HepG2 (cell line): ENCODE results near the gene FAM13B.

Experiments used
- AFF4 ChIP-seq: sonication (generic); formaldehyde crosslinking; IDR thresholded peaks from 2 replicates; pipeline ENCODE4 v1.4.0; 2020; ENCODE audit warnings: missing genetic modification reagents
- CAMTA2 ChIP-seq: sonication (generic); formaldehyde crosslinking; IDR thresholded peaks from 2 replicates; pipeline ENCODE4 v1.4.0; 2020; ENCODE audit warnings: mild to moderate bottlenecking, missing genetic modification reagents, borderline replicate concordance
- CTCF ChIP-seq: sonication (generic); formaldehyde crosslinking; IDR thresholded peaks from 2 replicates; pipeline ENCODE4 v1.5.0; 2020; ENCODE audit warnings: mild to moderate bottlenecking, missing genetic modification reagents, moderate library complexity
- FOXJ3 ChIP-seq: sonication (generic); formaldehyde crosslinking; IDR thresholded peaks from 2 replicates; pipeline ENCODE4 v1.4.0; 2020; ENCODE audit warnings: missing genetic modification reagents, mild to moderate bottlenecking, borderline replicate concordance
- NFRKB ChIP-seq: fragments of 450-650 bp; IDR thresholded peaks from 2 replicates; pipeline ENCODE4 v1.6.1; 2017
- PRDM4 ChIP-seq: sonication (generic); formaldehyde crosslinking; IDR thresholded peaks from 2 replicates; pipeline ENCODE4 v1.9.0; 2021; ENCODE audit warnings: missing genetic modification reagents, borderline replicate concordance
- ZNF747 ChIP-seq: sonication (generic); formaldehyde crosslinking; IDR thresholded peaks from 2 replicates; pipeline ENCODE4 v1.8.1; 2023; ENCODE audit warnings: missing genetic modification reagents, mild to moderate bottlenecking, borderline replicate concordance
- TF ChIP-seq, protein P1 (sequence below): sonication (generic); formaldehyde crosslinking; IDR thresholded peaks from 2 replicates; pipeline ENCODE4 v1.4.0; 2020; ENCODE audit warnings: missing genetic modification reagents
- TF ChIP-seq, protein P2 (sequence below): IDR thresholded peaks from 2 replicates; pipeline ENCODE4 v1.6.1; 2012; ENCODE audit warnings: low read length, improper control_type of control experiment

DNA sequence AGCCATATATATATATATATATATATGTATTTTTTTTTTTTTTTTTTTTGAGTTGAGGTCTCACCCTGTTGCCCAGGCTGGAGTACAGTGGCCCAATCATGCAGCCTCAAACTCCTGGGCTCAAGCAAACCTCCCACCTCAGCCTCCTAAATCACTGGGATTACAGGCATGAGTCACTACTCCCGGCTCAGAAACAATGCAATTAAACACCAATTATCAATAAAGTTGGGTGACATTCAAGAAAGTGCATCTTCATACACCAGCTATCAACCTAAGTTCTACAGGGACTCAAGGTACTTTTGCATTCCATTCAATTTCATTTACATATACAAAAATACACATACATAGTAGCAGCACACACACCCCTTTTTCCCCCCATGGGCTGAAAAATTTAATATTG is 7.6 kb downstream of the FAM13B start:
- no peak for TF ChIP-seq CTCF (CRISPR knock-in tag)
- TF ChIP-seq PRDM4 (CRISPR knock-in tag) = no peak
- TF ChIP-seq NFRKB = no peak
- TF ChIP-seq FOXJ3 (CRISPR knock-in tag) = no peak
- no peak for TF ChIP-seq AFF4
- no peak for TF ChIP-seq ZNF747 (CRISPR knock-in tag)
- TF ChIP-seq, protein P1, sequence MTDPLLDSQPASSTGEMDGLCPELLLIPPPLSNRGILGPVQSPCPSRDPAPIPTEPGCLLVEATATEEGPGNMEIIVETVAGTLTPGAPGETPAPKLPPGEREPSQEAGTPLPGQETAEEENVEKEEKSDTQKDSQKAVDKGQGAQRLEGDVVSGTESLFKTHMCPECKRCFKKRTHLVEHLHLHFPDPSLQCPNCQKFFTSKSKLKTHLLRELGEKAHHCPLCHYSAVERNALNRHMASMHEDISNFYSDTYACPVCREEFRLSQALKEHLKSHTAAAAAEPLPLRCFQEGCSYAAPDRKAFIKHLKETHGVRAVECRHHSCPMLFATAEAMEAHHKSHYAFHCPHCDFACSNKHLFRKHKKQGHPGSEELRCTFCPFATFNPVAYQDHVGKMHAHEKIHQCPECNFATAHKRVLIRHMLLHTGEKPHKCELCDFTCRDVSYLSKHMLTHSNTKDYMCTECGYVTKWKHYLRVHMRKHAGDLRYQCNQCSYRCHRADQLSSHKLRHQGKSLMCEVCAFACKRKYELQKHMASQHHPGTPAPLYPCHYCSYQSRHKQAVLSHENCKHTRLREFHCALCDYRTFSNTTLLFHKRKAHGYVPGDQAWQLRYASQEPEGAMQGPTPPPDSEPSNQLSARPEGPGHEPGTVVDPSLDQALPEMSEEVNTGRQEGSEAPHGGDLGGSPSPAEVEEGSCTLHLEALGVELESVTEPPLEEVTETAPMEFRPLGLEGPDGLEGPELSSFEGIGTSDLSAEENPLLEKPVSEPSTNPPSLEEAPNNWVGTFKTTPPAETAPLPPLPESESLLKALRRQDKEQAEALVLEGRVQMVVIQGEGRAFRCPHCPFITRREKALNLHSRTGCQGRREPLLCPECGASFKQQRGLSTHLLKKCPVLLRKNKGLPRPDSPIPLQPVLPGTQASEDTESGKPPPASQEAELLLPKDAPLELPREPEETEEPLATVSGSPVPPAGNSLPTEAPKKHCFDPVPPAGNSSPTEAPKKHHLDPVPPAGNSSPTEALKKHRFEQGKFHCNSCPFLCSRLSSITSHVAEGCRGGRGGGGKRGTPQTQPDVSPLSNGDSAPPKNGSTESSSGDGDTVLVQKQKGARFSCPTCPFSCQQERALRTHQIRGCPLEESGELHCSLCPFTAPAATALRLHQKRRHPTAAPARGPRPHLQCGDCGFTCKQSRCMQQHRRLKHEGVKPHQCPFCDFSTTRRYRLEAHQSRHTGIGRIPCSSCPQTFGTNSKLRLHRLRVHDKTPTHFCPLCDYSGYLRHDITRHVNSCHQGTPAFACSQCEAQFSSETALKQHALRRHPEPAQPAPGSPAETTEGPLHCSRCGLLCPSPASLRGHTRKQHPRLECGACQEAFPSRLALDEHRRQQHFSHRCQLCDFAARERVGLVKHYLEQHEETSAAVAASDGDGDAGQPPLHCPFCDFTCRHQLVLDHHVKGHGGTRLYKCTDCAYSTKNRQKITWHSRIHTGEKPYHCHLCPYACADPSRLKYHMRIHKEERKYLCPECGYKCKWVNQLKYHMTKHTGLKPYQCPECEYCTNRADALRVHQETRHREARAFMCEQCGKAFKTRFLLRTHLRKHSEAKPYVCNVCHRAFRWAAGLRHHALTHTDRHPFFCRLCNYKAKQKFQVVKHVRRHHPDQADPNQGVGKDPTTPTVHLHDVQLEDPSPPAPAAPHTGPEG (CRISPR knock-in tag) = no peak
- no peak for TF ChIP-seq CAMTA2 (CRISPR knock-in tag)
- TF ChIP-seq, protein P2, sequence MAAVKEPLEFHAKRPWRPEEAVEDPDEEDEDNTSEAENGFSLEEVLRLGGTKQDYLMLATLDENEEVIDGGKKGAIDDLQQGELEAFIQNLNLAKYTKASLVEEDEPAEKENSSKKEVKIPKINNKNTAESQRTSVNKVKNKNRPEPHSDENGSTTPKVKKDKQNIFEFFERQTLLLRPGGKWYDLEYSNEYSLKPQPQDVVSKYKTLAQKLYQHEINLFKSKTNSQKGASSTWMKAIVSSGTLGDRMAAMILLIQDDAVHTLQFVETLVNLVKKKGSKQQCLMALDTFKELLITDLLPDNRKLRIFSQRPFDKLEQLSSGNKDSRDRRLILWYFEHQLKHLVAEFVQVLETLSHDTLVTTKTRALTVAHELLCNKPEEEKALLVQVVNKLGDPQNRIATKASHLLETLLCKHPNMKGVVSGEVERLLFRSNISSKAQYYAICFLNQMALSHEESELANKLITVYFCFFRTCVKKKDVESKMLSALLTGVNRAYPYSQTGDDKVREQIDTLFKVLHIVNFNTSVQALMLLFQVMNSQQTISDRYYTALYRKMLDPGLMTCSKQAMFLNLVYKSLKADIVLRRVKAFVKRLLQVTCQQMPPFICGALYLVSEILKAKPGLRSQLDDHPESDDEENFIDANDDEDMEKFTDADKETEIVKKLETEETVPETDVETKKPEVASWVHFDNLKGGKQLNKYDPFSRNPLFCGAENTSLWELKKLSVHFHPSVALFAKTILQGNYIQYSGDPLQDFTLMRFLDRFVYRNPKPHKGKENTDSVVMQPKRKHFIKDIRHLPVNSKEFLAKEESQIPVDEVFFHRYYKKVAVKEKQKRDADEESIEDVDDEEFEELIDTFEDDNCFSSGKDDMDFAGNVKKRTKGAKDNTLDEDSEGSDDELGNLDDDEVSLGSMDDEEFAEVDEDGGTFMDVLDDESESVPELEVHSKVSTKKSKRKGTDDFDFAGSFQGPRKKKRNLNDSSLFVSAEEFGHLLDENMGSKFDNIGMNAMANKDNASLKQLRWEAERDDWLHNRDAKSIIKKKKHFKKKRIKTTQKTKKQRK = no peak
